ENCODE results near the gene CHN2.

- TF ChIP-seq CTCF (conservative IDR thresholded peaks at IDR 0.05; ENCODE audit: low read depth, low read length) (no peak), EZH2 (IDR thresholded peaks at IDR 0.05; ENCODE audit: borderline replicate concordance, low read depth, low read length, poor library complexity, severe bottlenecking) (no peak)
These were observed 260.4 kb downstream of the CHN2 start for GRCh38 chr7:29454899-29455451.

Data from A673 (cell line).